AG09309 (cell line): ENCODE results near the gene H6PD.

Experiments
- DNase-seq: peaks from one replicate; pipeline ENCODE4 v3.0.0-alpha.2; 2010; ENCODE audit warnings: low read depth
- H3K4me3 ChIP-seq: 2 replicates; pipeline ENCODE4 v1.5.1; 2011; ENCODE audit warnings: mild to moderate bottlenecking, low read depth, low read length, moderate library complexity; ENCODE audit not compliant: control insufficient read depth
- CTCF ChIP-seq: IDR thresholded peaks from 2 replicates; pipeline ENCODE4 v1.5.1; 2011; ENCODE audit warnings: mild to moderate bottlenecking, low read depth, low read length, inconsistent platforms; ENCODE audit not compliant: insufficient read depth, control insufficient read depth; ENCODE audit errors: missing control alignments

H6PD gene

GRCh38 chr1:9257851-9258250 lies 23.3 kb downstream of the H6PD start:
- no peak for DNase-seq
- TF ChIP-seq CTCF = no peak
- no peak overlapping the region for H3K4me3 ChIP-seq

GRCh38 chr1:9258629-9259028 lies 24.1 kb downstream of the H6PD start:
- no peak overlapping the region for H3K4me3 ChIP-seq
- no peak for TF ChIP-seq CTCF

GRCh38 chr1:9260059-9260766 lies 25.6 kb downstream of the H6PD start:
- no peak for TF ChIP-seq CTCF
- DNase-seq = no peak
- no peak overlapping the region for H3K4me3 ChIP-seq

More at GRCh38 chr1:9258629-9259028, 24.1 kb downstream of the H6PD start:
- DNase-seq = no peak

- H3K4me3 ChIP-seq = no peak overlapping the region
- no peak for DNase-seq
- TF ChIP-seq CTCF = no peak
Measured at GRCh38 chr1:9261496-9261895, 26.9 kb downstream of the H6PD start.

GRCh38 chr1:9262096-9262986 lies 27.8 kb downstream of the H6PD start:
- DNase-seq = no peak
- no peak for TF ChIP-seq CTCF

GRCh38 chr1:9263276-9263855 lies 28.8 kb downstream of the H6PD start:
- DNase-seq = no peak
- TF ChIP-seq CTCF = no peak
- no peak overlapping the region for H3K4me3 ChIP-seq

More at GRCh38 chr1:9262096-9262986, 27.8 kb downstream of the H6PD start:
- no peak overlapping the region for H3K4me3 ChIP-seq
